ENCODE results near the gene TNFRSF13B. TPM values are rescaled to one million over a fixed set of nuclear protein-coding genes. Genes with fewer than 3 reads are reported as not detected.

Gene TNFRSF13B
- total RNA-seq, 1 donor from 2014 or later: not detected

GRCh38 chr17:16938496-16939207 is 33.3 kb downstream of the TNFRSF13B start:
- DNase-seq (ENCODE audit: low read depth in 2 of 2): no peak

GRCh38 chr17:16938031-16938430 is 33.9 kb downstream of the TNFRSF13B start:
- no peak for DNase-seq (ENCODE audit: low read depth in 2 of 2)

GRCh38 chr17:16937431-16937830 is 34.5 kb downstream of the TNFRSF13B start:
- DNase-seq (ENCODE audit: low read depth in 2 of 2): no peak

GRCh38 chr17:16936536-16937310 is 35.2 kb downstream of the TNFRSF13B start:
- DNase-seq (ENCODE audit: low read depth in 2 of 2): no peak

- DNase-seq (ENCODE audit: low read depth in 2 of 2): no peak
These were observed 36.1 kb downstream of the TNFRSF13B start for GRCh38 chr17:16935786-16936185.

GRCh38 chr17:16935241-16935663 is 36.7 kb downstream of the TNFRSF13B start:
- DNase-seq (ENCODE audit: low read depth in 2 of 2): no peak

GRCh38 chr17:16934836-16935235 is 37.1 kb downstream of the TNFRSF13B start:
- DNase-seq (ENCODE audit: low read depth in 2 of 2): no peak

- DNase-seq (ENCODE audit: low read depth in 2 of 2): no peak
These were observed 37.7 kb downstream of the TNFRSF13B start for GRCh38 chr17:16934133-16934795.

GRCh38 chr17:16933317-16934132 is 38.4 kb downstream of the TNFRSF13B start:
- no peak for DNase-seq (ENCODE audit: low read depth in 2 of 2)

- no peak for DNase-seq (ENCODE audit: low read depth in 2 of 2)
These were observed 39.3 kb downstream of the TNFRSF13B start for GRCh38 chr17:16932611-16933010.

- DNase-seq (ENCODE audit: low read depth in 2 of 2): no peak
These were observed 39.8 kb downstream of the TNFRSF13B start for GRCh38 chr17:16932156-16932555.

- no peak for DNase-seq (ENCODE audit: low read depth in 2 of 2)
These were observed 40.4 kb downstream of the TNFRSF13B start for GRCh38 chr17:16931318-16932060.

- DNase-seq (ENCODE audit: low read depth in 2 of 2): no peak
These were observed 41.2 kb downstream of the TNFRSF13B start for GRCh38 chr17:16930571-16931317.

GRCh38 chr17:16929757-16930520 is 42.0 kb downstream of the TNFRSF13B start:
- DNase-seq (ENCODE audit: low read depth in 2 of 2): no peak

GRCh38 chr17:16929035-16929680 is 42.8 kb downstream of the TNFRSF13B start:
- DNase-seq (ENCODE audit: low read depth in 2 of 2): no peak

GRCh38 chr17:16928406-16929034 is 43.4 kb downstream of the TNFRSF13B start:
- no peak for DNase-seq (ENCODE audit: low read depth in 2 of 2)

GRCh38 chr17:16927641-16928321 is 44.1 kb downstream of the TNFRSF13B start:
- no peak for DNase-seq (ENCODE audit: low read depth in 2 of 2)

Data from lung microvascular endothelial cell (primary cell).